NCI-H2029 treated with DMSO at 0.1 percent for 48 hours (cell line): Measurements from ENCODE around the gene ZBTB44.
"Not testable (repeated sequence)": the region's sequence is repeated elsewhere in the genome, so short reads cannot be mapped to it uniquely, and the experiment has no call there.

Experiments
- DNase-seq: peaks from one replicate; lab custom pipeline; 2025; lab: John Stamatoyannopoulos, UW

ZBTB44 gene

DNA sequence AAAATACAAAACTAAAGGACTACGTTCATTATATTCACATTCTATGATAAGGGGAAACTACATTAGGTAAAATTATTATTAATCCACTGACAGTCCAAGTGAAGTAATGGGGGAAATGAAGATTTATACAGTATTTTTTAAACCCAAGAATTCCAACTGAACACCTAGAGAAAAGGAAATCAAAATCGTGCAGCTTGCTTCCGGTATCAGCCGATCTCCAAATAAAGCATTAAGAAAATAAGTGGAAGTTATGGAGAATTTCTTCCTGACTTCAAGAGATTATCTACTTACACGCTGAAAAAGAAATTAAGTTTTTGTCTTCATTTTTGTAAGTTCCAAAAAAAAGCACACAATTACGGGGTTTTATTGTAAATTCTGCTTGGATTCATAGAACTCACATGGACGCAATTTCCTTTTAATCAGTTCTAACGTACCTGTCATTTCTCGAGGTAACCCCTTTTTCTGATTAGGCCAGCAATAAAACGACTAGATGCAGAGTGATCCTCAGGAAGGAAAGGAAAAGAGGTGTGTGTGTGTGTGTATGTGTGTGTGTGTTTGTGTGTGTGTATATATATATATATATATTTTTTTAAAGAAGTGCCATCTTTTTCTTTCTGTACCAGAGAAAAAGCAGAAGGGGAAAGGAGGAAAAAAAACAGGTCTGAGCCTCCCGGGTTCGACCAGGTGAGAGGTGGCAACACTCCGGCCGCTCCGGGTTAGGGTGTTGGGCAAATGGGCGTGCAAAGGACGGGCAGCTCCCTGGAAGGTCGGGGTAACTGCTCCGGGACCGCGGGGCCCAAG is 1.1 kb downstream of the ZBTB44 start:
- DNase-seq = no peak

GRCh38 chr11:130312046-130312445 is 2.7 kb downstream of the ZBTB44 start:
- no peak for DNase-seq

DNA sequence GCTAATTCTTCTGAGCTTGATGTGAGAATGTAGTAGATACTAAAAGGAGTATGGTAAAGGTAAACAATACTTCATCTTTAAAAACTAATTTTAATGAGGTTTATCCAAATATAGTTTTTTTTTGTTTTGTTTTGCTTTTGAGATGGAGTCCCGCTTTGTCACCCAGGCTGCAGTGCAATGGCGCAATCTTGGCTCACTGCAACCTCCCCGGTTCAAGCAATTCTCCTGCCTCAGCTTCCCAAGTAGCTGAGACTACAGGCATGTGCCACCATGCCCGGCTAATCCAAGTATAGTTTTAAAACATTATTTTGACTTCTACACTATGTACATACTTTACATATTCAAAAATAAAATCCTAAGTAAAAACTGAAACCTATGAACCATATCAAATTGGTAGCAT is 4.1 kb downstream of the ZBTB44 start:
- DNase-seq = no peak

DNA sequence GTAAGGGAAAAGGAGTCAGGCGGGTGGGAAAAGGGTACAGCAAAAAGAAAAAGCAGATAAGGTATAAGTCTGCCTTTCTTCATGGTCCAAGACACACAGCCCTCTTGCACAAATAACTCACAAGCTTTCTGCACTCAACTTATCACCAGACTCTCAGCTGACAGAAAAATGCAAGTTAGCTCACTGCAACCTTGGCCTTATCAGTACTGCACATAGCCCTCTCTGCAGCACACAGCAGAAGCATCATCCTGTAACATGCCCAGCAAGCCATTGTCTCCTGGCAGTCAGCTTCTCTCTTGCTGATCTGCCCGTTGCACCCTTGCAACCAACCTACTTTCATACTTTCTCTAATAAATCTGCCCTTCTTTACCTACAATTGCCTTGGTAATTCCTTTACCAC is 5.8 kb downstream of the ZBTB44 start:
- DNase-seq = no peak

DNA sequence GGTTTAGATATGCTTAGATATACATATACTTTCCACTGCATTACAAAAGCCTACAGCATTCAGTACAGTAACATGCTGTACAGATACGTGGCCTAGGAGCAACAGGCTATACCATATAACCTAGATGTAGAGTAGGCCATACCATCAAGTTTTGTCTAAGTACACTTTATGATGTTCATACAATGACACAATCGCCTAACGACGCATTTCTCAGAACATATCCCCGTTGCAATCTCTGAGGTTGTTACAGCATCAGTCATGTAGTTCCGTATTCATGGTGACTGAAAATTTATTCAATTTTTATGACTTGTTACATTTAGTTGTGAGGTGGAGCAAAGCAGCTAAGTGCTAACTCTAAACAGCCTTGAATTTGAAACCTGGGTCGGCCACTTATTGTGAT is 6.7 kb downstream of the ZBTB44 start:
- DNase-seq = no peak

DNA sequence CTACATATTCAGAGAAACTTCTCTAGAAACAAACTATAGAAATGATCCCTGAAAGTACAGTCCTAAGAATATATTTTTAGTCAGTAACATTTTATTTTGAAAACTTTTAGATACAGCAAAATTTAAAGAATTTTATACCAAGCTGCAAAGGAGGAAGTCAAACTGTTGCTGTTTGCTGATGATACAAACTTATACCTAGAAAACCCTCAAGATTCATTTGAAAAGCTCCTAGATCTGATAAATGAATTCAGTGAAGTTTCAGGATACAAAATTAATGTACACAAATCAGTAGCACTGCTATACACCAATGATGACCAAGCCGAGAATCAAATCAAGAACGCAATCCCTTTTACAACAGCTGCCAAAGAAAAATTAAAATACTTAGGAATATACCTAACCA is 10.1 kb downstream of the ZBTB44 start:
- no peak for DNase-seq

DNA sequence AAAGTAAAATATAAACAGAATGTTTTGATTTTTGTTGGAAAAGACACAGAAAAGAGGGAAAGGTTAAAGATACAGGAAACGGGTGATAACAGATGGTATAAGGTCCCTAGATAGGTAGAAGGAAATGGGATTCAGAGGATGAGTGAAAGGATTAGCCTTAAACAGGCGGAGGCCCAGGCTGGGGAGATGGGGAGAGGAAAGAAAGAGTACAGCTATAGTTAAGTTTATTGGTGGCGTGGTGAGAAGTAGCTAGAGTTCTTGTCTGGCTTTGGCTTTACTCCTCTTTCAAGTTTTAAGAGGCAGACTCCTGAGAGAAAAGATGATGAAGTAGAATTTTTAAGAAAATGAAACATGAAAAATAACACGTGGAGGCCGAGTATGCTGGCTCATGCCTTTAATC is 13.7 kb downstream of the ZBTB44 start:
- DNase-seq = no peak

GRCh38 chr11:130300567-130300966 is 14.2 kb downstream of the ZBTB44 start:
- DNase-seq = no peak

GRCh38 chr11:130299978-130300377 is 14.7 kb downstream of the ZBTB44 start:
- DNase-seq = no peak

GRCh38 chr11:130295657-130296056 is 19.1 kb downstream of the ZBTB44 start:
- no peak for DNase-seq

GRCh38 chr11:130282111-130282510 is 32.6 kb downstream of the ZBTB44 start:
- DNase-seq = no peak

- not testable (repeated sequence) for DNase-seq
Measured at GRCh38 chr11:130281341-130281740, 33.4 kb downstream of the ZBTB44 start.

- no peak for DNase-seq
Measured at GRCh38 chr11:130279989-130280388, 34.7 kb downstream of the ZBTB44 start.

DNA sequence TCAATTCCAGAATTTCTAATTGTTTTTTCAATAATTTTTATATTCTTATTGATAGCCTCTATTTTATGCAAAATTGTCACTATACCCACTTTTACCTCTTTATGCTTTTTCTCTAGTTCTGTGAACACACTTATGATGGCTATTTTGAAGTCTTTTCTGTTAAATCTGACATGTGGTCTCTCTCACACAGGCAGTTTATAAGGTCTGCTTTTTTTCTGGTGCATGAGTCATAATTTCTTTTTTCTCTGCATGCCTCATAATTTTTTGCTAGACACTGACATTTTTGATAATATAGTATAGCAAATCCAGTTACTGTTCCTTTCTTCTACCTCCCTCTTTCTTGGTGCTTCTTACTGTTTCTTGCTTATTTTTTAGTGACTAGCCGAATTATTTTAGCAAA is 36.0 kb downstream of the ZBTB44 start:
- no peak for DNase-seq

GRCh38 chr11:130278151-130278550 is 36.6 kb downstream of the ZBTB44 start:
- DNase-seq = no peak

GRCh38 chr11:130272336-130272735 is 42.4 kb downstream of the ZBTB44 start:
- DNase-seq = no peak

- no peak for DNase-seq
Measured at GRCh38 chr11:130269326-130269943, 45.3 kb downstream of the ZBTB44 start.

GRCh38 chr11:130263351-130263750 is 51.4 kb downstream of the ZBTB44 start:
- no peak for DNase-seq

GRCh38 chr11:130262424-130262823 is 52.3 kb downstream of the ZBTB44 start:
- no peak for DNase-seq

DNA sequence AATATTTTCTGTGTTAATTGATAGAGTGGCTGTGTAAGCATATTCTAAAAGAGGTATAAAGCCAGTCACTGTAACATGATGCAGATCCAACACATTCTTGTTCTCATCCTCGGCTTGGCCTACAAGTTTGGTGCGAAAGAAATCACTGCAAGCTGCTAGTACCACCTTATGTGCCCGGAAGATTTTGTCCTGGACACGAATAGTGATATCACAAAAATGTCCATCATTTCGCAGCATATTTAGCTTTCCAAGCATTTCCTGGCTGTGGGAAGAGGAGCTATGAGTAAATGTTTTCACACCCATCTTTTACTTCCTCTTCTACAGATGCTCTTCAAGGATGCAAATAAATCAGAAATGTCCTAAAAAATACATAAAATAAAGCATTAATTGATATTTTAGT is 53.1 kb downstream of the ZBTB44 start:
- no peak for DNase-seq

GRCh38 chr11:130260742-130261141 is 54.0 kb downstream of the ZBTB44 start:
- DNase-seq = no peak

DNA sequence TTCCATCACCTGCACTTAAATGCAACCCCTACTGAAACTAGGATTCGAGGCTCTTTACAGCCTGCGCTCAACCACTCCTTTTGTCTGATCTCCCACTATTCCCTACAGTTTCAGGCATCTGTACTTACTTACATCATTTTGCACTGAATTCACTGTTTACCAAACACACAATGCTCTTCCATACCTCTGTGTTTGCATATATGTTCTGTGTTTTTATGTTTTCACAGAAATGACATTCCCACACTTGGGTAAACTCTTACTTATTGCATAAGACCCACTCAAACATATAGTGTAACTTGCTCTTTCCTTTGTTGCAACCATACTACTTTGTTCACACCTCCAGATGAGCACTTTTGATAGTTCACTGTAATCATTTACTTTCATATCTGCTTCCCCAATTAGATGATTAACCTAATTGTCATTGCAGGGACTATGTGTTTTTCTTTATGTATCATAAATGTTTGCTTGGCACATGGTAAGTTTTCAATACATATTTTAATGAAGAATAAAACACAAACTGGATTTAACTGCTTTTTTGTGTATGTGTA is 54.6 kb downstream of the ZBTB44 start:
- DNase-seq = no peak

DNA sequence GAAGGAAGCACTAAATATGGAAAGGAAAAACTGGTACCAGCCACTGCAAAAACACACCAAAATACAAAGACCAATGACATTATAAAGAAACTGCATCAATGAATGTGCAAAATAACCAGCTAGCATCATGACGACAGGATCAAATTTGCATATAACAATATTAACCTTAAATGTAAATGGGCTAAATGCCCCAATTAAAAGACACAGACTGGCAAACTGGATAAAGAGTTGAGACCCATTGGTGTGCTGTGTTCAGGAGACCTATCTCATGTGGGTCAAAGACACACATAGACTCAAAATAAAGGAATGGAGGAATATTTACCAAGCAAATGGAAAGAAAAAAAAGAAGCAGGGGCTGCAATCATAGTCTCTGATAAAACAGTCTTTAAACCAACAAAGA is 63.0 kb downstream of the ZBTB44 start:
- DNase-seq = not testable (repeated sequence)
